ENCODE measurements around the gene PHGDH. TPM values are rescaled to one million over a fixed set of nuclear protein-coding genes. Genes with fewer than 3 reads are reported as not detected.

PHGDH gene
- total RNA-seq, 1 experiment from 2014 or later = 592 TPM

DNA sequence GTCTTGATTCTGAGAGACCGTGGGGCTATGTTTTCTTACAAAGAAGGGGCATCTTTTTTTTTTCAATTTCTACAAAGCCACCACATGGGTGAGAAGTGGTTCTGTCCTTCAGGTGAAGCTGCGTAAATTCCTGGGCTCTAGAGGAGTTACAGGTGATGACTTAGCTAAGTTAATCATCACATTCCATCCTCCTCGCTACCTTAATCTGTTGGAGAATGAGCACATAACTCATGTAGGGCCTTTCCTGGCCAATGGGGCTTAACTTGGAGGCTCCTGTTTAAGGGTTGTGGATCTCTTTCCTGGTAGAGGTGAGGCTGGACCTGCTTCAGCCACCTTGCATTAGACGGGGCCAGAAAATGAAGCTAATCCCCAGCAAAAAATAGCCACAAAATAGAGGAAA, 79.6 kb downstream of the PHGDH start:
- CTCF ChIA-PET = interaction anchor here (1.2 kb wide), 1 partner anchor 18 kb away, joined by 3 read pairs; no protein-coding TSS in a partner anchor
- DNase-seq (ENCODE audit: low spot score) = no peak
- Mint-ChIP-seq H3K36me3 (no peaks in the 10 kb centered on the region), H3K4me3 (no peak overlapping the region), H3K27ac (no peak overlapping the region), H3K9me3 (no peaks in the 10 kb centered on the region), H3K4me1 (no peaks in the 10 kb centered on the region), H3K27me3 (ENCODE audit: low read depth) (no peaks in the 10 kb centered on the region)
- ATAC-seq = no peak; the same call in 1 of the 2 replicates
- POLR2A ChIA-PET = no interaction called here
- TF ChIP-seq GTF2I (CRISPR knock-in tag; conservative IDR thresholded peaks at IDR 0.05) (no peak), GRHL2 (CRISPR knock-in tag; IDR thresholded peaks at IDR 0.05; ENCODE audit: insufficient replicate concordance, severe bottlenecking) (no peak), ELF4 (CRISPR knock-in tag; IDR thresholded peaks at IDR 0.05; ENCODE audit: low read depth) (no peak)

Other genes starting within 250 kb of the PHGDH start
- not detected in 3 replicates for gene HSD3B1, start 204.7 kb upstream of the PHGDH start, total RNA-seq (2021)
- 13.9 to 18.0 TPM (median 14.2 TPM) in 3 replicates for gene ZNF697, start 63.7 kb upstream of the PHGDH start, total RNA-seq (2021)
- 0.24 to 0.69 TPM (median 0.41 TPM) in 3 replicates for gene HMGCS2, start 57.0 kb downstream of the PHGDH start, total RNA-seq (2021)
- gene REG4, start 99.5 kb downstream of the PHGDH start, total RNA-seq (2021) = 0.11 to 0.31 TPM in 2 of 3 replicates, not detected in the other
- not detected in 3 replicates for gene ADAM30, start 184.6 kb downstream of the PHGDH start, total RNA-seq (2021)